CD4-positive, alpha-beta T cell treated with Interleukin-10 for 1 hour (primary cell): Measurements from ENCODE around the gene PPFIBP1.
"Not testable (repeated sequence)": the region's sequence is repeated elsewhere in the genome, so short reads cannot be mapped to it uniquely, and the experiment has no call there.

Experiments
- DNase-seq: peaks from one replicate; pipeline ENCODE4 v3.0.0-alpha.2; 2020

The PPFIBP1 gene

DNA sequence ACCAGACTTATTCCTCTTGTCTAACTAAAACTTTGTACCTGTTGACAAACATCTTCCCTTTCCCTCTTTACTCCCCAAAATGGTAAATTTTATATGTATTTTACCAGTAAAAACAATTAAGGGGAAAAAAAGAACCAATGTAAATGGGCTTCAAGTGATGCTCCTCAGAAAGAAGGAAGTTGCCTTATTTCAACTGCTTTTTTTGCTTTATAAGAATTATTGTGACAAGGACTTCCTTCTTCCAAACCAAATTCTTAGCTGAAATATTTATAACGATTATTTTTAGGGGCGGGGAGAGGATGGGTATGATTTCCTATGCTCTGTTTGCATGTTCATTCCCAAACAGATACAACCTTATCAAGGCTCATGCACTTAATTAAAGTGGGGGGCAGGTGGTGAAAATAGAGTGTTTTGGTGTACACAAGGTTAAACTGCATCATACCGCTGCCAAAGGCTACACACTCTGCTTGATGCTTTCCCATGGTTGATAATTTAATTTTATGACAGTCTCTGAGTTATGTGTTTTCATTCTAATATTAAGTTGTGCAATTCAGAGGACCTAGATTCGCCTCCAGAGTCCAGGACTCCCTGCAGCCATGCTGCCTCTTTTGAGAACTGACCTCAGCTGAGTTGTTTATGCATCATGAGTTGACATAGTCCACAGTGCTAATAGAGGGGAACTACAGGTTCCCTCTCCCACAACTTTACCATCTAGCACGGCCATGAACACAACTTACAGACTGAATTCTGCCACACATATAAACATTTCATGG is 77.2 kb downstream of the PPFIBP1 start:
- DNase-seq, result not testable (repeated sequence)

DNA sequence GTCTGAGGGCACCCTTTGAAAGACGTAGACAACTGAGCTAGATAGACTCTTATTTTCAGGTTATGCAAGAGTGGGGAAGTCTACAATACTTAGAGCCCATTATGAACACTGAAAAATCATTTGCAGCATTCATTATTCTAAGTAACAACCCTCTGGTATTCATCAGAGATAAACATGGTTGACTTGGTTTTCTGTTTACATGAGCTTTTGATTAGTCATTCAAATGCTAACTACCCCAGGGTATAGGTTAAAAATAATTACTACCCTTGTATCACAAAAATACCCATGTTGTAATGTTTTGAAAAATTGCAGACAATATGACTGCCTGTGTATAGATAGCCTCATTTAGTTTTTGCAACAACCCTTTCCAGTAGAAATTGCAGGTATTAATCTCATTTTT is 78.5 kb downstream of the PPFIBP1 start:
- no peak for DNase-seq

DNA sequence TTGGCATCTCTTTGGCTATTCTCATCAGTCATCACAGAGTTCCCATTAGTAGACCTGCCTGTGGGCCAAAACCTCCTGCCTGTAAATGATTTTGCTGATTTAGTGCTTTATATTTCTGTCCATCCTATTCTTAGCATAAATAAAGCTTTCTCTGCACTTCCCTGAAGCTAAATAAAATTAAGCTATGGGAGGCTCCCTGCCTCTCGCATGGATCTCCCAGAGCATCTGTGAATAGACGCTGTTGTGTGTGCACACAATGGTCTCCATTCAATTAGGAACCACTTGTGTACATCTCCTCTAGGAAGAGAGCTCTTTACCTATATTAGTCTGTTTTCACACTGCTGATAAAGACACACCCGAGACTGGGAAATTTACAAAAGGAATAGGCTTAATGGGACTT is 80.4 kb downstream of the PPFIBP1 start:
- DNase-seq, result no peak

DNA sequence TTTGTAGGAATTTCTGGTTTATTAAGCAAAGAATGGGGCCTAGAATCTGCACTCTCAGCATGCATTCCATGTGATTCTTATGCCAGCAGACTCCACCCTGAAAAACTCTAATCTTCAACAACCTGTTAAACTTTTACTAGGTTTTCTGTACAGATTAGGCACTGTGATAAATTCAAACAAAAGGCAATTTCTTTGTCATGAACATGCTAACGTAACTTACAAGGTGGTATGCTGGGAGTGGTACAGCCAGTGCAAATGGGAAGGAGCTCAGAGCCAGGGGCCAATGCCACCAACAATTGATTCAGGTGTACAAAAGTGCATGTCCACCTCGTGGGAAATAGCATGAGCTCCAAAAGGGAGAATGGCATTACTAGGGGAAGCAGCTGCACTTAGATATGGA is 83.0 kb downstream of the PPFIBP1 start:
- no peak for DNase-seq

DNA sequence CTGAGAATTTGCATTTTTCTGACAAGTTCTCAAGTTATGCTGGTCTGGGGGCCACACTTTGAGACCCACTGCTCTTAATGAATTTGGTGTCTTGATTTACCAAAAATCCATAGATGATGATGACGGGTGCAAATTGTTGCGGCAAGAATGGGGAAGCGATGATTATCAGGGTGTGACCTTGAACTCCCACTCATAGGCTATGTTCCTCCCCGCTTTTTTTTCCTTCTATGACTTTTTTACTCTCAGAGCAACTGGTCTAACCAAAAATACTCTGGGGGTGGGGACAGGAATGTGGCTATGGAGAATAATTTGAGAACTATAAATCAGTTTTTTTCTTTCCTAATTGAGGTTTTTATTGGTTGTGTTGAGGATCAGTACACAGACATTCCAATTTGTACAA is 83.6 kb downstream of the PPFIBP1 start:
- no peak for DNase-seq

DNA sequence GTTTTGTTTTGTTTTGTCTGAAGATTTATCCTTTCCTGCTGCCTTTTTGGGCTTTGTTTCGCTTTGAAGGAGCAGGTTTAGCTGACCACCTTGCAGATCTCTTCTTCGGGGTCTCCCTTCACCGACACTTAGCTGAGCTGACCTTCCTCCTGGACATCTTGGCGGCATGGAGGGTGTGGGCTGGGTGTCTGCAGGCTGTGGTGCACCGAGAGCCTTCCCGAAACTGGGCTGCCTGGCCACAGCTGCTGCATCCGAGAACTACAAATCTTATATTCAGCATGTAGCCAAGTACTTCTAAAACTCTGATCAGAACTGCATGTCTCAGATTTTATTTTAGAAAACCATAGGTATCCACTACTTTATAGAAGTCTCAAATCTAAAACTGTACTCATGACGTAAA is 84.9 kb downstream of the PPFIBP1 start:
- DNase-seq, result no peak

DNA sequence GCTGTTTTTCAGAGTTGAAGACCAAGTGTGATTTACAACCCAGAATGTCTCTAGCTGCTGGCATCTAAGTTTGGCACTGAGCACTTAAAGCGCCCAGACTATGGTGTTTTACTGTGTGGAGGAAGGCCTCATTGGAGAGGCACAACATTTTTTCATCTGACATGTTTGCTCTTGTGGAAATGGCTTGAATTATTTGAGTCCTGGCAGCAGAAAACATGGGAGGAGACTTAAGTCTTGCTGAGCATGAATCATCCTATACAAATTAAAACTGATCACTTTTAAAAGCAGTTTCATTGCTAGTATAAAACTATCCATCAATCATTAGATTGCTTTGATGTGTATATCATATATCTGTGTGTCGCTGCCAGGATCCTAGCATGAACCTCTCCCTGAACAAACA is 86.4 kb downstream of the PPFIBP1 start:
- no peak for DNase-seq

DNA sequence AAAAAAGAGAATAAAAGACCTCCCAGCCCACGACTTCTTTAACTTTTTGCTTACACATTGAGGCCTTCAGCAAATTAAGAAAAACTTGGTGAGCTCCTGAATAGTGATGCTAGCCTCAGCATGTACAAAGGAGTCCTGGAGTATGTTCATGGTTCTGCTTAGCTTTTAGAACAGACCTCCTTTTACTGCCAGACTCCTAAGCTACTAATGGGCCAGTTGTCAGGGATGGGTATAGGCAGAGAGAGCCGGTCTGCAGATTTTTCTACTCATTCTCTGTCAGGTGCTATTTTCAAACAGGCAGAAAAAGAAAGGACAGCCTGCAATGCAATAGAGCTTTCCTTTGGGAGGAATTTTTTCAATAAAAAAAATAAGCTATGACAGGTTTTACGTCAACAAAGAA is 90.4 kb downstream of the PPFIBP1 start:
- DNase-seq, result no peak

DNA sequence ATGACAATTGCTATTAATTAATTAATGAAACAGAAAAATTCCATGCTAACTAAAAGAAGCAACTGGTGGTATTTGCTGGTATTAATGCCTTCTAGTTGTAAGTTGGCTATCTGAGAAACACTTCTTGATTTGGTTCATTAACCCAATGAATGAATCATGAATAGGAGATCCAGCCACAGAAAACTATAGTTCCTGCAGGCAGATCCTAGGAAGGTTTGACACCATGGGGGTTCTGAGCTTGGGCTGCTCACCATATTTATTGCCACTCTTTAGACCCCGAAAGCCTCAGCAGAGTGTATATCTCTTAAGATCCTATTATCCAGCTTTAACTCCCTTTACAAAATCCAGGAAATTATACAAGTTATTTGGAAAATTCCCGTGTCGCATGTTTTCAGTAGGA is 90.9 kb downstream of the PPFIBP1 start:
- DNase-seq, result no peak

DNA sequence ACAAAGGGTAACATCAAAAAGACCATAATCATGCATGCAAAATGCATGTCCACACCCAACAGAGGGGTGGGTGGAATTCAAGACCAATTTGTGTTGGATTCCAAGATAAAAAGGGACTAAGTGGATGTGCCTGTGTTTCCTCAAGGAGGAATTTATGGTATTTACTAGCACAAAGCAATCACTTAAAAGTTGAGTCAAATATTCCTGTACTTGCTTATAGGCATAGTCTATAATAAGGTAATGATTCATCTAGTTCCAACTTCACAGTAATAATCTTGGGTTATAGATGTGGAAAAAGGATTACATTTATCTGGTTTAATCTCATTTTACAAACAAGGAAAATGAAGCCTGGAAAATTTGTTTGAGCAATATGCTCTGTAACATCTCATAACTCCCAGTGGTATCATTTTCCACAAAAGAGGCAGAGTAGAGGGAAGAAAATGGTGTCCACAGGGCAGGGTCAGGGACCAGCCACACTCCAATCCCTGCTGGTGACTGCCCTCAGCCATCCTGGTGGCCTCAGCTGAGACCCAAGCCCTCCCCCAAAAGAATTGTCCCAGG is 91.4 kb downstream of the PPFIBP1 start:
- no peak for DNase-seq

DNA sequence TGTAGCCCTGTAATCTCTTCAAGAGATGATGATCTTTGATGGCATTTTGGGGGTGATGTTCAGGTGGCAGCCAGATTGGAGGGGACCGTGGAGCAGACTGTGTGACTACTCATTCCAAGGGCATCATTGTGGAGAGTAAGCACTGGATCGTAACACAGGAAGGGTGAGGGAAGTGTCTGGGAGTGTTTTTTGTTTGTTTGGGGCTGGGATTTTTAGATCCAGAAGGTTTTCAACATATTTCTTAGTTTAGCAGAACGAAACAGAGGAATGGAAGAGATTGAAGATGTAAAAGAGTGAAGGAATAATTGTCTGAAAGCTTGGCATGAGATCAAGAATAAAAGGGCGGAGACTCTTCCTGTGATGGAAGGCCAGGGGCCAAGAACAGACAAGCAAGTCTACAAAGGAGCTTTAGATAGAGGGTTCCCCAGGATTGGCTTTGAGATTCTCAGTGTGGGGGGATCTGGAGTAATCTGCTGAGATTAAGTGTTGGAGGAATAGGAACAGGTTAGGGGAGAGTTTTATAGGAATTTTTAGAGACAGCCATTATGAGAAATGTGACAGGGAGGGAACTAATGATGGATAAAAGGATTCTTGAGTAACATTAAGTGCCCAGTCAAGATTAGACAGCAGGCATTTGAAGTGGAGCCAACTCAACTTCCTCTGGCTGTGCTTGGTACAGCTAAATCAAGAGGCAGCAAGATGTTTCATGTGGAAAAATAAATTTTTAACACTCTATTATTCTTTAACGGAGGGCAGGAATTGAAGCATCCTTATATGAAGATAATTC is 92.5 kb downstream of the PPFIBP1 start:
- no peak for DNase-seq

DNA sequence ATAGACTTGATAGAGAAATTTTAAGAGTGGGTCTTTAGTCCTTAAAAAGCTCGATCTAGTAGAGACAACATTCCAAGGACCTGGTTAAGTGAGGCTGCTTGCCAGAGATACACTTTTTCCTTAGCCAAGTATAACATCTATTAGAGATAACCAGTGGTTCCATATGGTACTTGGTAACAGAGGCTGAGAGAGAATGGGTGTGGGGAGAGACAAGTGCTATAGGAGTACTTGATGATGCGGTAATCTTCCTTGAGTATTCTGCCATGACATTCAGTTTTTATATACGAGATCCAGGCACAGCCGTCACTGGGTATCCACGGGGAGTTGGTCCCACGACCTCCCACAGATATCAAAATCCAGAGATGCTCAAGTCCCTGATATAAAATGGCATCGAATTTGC is 94.8 kb downstream of the PPFIBP1 start:
- DNase-seq, result no peak

DNA sequence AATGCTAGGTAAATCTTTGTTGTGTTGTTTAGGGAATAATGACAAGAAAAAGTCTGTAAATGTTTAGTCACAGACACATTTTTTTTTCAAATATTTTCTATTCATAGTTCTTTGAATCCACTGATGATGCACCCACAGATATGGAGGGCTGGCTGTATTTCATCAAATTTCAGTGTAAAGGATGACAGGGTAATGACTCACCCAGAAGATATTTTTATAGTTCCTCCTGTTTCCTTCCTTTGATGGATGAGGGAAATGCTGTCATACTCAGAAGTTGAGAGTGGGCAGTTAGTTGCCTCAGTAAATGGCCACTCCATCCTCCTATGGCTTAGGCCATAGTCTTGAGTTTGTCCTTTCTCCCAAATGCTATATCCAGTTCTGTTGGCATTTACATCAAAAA is 95.3 kb downstream of the PPFIBP1 start:
- no peak for DNase-seq

DNA sequence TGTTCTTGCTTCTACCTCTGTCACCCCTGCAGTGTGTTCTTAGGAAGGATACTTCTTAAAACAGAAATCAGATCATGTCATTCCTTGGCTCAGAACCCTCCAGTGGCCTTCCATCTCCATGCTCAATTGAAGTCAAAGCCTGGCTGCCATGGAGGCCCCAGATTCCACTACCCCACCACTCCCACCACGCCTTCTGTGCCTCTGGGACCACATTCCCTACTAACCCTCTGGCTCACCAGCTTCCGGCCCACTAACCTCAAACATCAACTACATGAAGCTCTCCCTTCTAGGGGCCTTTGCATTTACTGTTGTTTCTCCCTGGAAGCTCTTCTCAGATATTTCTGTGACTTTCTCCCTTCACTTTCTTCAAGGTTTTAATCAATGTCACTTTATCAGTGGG is 96.1 kb downstream of the PPFIBP1 start:
- no peak for DNase-seq

DNA sequence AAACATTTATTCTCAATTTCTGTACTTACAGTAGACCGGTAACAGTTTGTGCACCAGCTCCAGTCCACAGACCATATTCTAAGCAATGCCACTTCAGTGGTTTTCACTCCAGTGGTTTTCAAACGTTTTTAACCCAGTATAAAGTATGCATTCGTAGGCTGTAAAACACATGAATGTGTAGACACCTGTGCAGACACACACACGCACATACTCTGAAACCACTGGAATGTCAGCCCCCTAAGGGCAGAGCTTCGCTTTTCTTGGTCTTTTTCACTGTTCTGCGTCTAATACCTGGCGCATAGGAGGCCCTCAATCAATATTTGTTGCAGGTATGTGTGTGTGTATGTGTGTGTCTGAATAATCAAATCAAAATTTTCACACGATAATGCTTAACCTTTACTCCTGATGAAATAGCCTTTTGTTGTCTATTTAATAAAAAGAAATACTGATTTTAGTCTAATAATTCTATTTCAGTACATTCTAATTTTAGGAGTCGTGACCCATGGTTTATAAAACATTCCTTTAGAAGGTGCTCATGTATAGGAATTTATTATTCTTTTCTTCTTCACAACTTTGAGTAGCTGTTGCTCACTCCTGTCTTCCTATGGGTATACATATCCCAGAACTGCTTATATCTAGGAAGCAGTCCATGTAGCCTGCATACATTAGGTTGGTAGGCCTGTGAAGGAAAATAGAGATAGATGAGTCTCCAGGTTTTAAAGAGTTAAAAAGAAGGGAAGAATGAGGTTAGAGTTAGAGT is 98.6 kb downstream of the PPFIBP1 start:
- no peak for DNase-seq

DNA sequence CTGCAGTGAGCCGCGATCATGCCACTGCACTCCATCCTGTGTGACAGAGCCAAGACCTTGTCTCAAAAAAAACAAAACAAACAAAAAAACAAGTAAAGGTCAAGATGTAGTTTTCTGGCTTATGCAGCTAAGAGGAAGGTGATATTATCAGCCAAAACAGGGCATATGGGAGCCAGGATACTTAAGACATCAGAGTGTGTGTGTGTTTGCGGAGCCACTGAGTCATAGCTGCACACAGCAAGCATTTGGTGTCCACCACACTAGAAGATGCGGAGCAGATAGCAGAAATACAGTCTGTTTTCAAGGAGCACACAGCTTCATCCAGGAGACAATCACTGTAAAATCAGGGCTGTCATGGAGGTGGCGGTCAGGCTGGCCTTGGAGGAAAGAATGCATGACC is 99.6 kb downstream of the PPFIBP1 start:
- no peak for DNase-seq

DNA sequence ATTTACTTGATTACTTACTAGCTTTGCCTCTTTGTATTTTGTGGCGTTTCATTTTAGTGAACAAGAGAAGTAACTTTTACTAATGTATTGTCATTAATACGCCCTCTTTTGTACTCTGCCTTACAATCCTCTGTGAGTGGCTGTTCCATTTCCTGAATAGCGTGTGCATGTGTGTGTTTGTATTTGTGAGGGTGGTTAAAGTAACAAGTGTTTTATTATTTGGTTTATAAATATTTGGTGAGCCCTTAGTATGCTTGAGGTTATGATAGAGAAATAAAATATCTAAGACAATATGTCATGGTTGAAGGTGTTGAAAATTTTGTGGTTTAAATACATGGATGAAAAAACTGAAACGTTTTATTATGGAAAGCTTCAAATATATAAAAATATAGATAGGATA is 100.6 kb downstream of the PPFIBP1 start:
- no peak for DNase-seq

DNA sequence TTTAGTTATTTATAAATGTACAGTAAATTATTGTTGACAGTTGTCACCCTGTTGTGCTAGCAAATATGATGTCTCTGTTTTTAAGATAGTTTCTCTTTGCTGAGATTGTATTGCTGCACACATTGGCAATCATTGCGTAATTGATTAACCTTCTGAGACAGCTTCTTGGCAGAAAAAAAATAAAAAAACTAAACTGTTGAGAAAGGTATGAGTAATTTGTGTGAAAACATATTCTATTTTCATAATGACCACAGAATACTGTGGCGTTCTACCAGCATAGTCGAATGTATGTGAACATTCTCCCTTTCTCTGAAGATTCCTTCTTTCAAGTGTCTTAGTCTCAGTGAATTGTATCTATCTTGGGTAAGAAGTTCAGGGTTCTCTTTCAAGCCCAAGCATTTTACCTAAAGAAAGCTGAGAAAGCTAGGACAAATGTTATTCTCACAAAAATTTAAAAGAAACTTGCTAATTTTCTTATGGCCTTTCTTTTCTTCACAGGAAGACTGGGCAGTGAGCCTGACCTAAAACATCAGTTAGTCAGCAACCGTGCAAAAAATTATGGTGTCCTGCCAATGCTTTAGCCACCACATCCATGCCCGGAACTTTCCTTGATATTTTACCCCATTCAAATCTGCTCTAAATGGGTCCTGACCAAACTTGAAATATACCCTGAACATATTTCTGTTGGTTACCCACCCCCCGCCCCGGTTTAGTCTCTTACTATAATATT is 103.3 kb downstream of the PPFIBP1 start:
- DNase-seq, result no peak

DNA sequence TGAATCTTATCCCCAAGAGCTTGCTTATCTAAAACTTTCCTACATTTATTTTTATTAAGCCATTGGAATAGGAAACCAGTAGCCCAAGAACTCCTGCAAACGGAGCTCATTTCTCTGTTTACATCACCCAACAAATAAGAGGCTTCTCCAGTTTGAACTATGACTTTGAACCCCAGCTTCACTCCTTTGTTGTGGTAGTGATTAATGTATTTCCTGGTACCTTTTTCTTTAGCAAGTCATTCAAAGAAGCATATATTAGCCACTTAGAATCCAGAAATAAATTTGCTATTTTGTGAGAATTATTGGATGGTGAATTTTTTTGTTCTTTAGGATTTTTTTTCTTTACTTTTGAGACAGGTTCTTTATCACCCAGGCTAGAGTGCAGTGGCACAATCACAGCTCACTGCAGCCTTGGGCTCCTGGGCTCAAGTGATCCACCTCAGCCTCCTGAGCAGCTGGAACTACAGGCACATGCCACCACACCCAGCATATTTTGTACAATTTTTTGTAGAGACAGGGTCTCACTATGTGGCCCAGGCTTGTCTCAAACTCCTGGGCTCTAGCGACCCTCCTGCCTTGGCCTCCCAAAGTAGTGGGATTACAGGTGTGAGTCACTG is 104.0 kb downstream of the PPFIBP1 start:
- DNase-seq, result not testable (repeated sequence)

DNA sequence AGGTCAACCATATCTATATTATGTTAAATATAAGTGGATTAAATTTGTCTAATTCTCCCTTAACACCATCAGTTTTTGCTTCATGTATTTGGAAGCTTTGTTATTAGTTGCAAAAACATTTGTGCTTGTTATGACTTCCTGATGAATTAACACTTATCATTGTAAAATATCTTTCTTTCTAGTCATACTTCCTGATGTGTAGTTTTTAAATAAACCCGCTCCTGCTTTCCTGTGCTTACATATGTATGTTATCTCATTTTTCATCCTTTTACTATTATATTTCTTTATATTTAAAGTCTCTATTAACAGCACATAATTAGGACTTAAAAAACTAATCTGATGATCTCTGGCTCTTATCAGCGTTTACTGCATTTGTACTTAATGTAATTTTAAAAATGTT is 106.2 kb downstream of the PPFIBP1 start:
- DNase-seq, result not testable (repeated sequence)

DNA sequence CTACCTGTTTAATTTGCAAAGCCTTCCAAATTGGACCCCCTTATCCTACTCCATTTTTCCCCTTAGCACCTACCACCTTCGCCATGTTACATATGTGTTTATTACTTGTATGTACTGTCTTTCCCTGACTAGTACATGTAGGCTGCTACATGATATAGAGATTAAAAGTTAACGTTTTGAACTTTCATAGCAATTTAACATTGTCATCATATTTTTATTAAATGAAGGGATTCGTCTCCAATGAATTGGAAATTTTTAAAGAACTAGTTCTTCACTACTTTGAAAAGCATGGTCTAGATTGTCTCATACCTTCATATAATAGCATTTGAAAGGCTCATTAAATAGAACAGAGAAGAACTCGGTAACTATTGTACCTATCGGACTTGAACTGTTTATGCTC is 107.4 kb downstream of the PPFIBP1 start:
- no peak for DNase-seq

DNA sequence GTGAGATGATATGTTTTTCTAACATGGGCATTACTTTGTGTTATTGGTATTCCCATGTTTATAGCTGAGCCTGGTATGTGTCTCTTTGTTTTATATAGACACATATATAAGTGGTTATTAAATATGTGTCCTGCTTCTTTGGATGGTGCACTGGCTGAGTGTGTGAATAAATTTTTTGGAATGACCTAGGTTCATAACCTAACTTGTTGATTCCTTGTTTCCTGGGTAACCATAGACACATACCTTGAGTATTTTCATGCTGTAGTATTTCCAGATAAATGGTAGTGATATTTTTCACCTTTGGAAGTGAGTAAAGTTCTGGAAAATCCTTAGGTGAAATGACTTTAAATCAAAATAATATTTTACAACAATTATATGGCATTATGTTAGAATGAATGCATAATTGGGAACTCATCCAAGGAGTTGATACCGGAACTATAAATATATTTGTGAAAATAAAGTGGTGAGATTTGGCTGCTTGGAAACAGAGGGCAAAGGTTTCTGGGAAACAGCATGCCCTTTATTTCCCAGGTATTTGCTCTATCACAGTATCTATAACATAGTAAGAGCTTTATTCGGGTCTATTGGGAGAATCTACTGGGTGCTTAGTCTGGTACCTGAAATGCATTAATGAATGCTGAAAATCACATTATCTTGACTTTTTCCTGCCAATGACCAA is 107.9 kb downstream of the PPFIBP1 start:
- no peak for DNase-seq
